ENCODE data around the gene LXN. TPM values are rescaled to one million over a fixed set of nuclear protein-coding genes. Genes with fewer than 3 reads are reported as not detected.

Gene LXN
- total and polyA plus RNA-seq, 8 donors: 1.8 to 20.9 (median 13.9) TPM

GRCh38 chr3:158710601-158711000 is 38.2 kb upstream of the LXN start:
- Histone ChIP-seq H3K4me1 (peaks cover 4 to 31% (median 16%) of the 10 kb centered on the region in 4 donors), H3K9me3 (no peaks in the 10 kb centered on the region), H3K27ac (no peak overlapping the region), H3K36me3 (peaks cover 0 to 39% (median 33%) of the 10 kb centered on the region in 4 donors), H3K4me3 (no peak overlapping the region), H3K27me3 (no peaks in the 10 kb centered on the region)
- intact Hi-C loops (cut with DNase I; ENCODE audit: low total_unique reads): no loop called here
- DNase-seq: no peak
- TF ChIP-seq EP300 (IDR thresholded peaks at IDR 0.05): no peak
- 72 to 88% (median 84%) methylated on average over 4 of the region's 4 CpGs for WGBS, 5 donors

GRCh38 chr3:158709666-158710083 is 37.2 kb upstream of the LXN start:
- WGBS, 5 donors: 53 to 85% (median 78%) methylated on average over 4 of the region's 4 CpGs
- Histone ChIP-seq H3K9me3 (no peaks in the 10 kb centered on the region), H3K4me3 (no peak overlapping the region), H3K27ac (no peak overlapping the region), H3K36me3 (peaks cover 0 to 40% (median 39%) of the 10 kb centered on the region in 4 donors), H3K27me3 (no peaks in the 10 kb centered on the region), H3K4me1 (peaks cover 4 to 31% (median 16%) of the 10 kb centered on the region in 4 donors)
- TF ChIP-seq EP300 (IDR thresholded peaks at IDR 0.05) (no peak), POLR2AphosphoS5 (IDR thresholded peaks at IDR 0.05) (no peak), POLR2A (IDR thresholded peaks at IDR 0.05) (no peak)
- TF ChIP-seq, protein P1, sequence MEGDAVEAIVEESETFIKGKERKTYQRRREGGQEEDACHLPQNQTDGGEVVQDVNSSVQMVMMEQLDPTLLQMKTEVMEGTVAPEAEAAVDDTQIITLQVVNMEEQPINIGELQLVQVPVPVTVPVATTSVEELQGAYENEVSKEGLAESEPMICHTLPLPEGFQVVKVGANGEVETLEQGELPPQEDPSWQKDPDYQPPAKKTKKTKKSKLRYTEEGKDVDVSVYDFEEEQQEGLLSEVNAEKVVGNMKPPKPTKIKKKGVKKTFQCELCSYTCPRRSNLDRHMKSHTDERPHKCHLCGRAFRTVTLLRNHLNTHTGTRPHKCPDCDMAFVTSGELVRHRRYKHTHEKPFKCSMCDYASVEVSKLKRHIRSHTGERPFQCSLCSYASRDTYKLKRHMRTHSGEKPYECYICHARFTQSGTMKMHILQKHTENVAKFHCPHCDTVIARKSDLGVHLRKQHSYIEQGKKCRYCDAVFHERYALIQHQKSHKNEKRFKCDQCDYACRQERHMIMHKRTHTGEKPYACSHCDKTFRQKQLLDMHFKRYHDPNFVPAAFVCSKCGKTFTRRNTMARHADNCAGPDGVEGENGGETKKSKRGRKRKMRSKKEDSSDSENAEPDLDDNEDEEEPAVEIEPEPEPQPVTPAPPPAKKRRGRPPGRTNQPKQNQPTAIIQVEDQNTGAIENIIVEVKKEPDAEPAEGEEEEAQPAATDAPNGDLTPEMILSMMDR (IDR thresholded peaks at IDR 0.05): no peak
- intact Hi-C loops (cut with DNase I; ENCODE audit: low total_unique reads): no loop called here
- DNase-seq: no peak

DNA sequence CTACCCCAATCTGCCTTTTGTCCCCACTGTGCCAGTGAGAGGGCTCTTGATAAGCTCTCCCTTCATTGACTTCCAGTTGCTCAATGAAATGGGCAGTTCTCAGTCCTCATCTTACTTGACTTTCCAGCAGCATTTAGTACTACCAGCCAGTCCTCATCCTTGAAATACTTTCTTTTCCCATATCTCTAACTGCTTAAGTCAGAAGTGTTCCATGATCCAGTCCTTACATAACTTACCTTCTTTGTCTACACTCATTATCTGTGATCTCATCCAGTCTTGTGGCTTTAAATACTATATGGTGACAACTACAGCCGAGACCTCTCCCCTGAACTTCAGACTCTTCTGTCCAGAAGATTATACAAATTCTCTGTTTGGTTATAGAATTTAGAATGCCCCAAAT is 31.1 kb upstream of the LXN start:
- 95 to 100% (median 97%) methylated on average over 1 of the region's 1 CpG for WGBS, 5 donors
- H3K27me3 ChIP-seq: no peaks in the 10 kb centered on the region
- H3K9me3 ChIP-seq: no peaks in the 10 kb centered on the region
- no peak for DNase-seq
- H3K4me3 ChIP-seq: no peak overlapping the region
- TF ChIP-seq, protein P1 (IDR thresholded peaks at IDR 0.05): no peak
- TF ChIP-seq POLR2A (IDR thresholded peaks at IDR 0.05): no peak
- no peak for TF ChIP-seq POLR2AphosphoS5 (IDR thresholded peaks at IDR 0.05)
- no peak for TF ChIP-seq EP300 (IDR thresholded peaks at IDR 0.05)
- H3K36me3 ChIP-seq: peaks cover 0 to 26% (median 23%) of the 10 kb centered on the region in 4 donors
- peaks cover 0 to 6% (median 0%) of the 10 kb centered on the region in 4 donors for H3K4me1 ChIP-seq
- H3K27ac ChIP-seq: no peak overlapping the region
- intact Hi-C loops (cut with DNase I; ENCODE audit: low total_unique reads): no loop called here

GRCh38 chr3:158702815-158703481 is 30.5 kb upstream of the LXN start:
- WGBS, 5 donors: 78 to 84% (median 80%) methylated on average over 4 of the region's 4 CpGs
- Histone ChIP-seq H3K27me3 (no peaks in the 10 kb centered on the region), H3K9me3 (no peaks in the 10 kb centered on the region), H3K27ac (no peak overlapping the region), H3K36me3 (peaks cover 0 to 20% (median 18%) of the 10 kb centered on the region in 4 donors), H3K4me3 (no peak overlapping the region), H3K4me1 (peaks cover 0 to 6% (median 0%) of the 10 kb centered on the region in 4 donors)
- intact Hi-C loops (cut with DNase I; ENCODE audit: low total_unique reads): no loop called here
- TF ChIP-seq, protein P1 (IDR thresholded peaks at IDR 0.05): no peak
- no peak for TF ChIP-seq POLR2A (IDR thresholded peaks at IDR 0.05)
- no peak for TF ChIP-seq POLR2AphosphoS5 (IDR thresholded peaks at IDR 0.05)
- no peak for TF ChIP-seq EP300 (IDR thresholded peaks at IDR 0.05)
- no peak for DNase-seq

All from stomach (tissue), 9 donors.